HG03457 (cell line): ENCODE data around the gene NPAS3.

ENCODE experiments used
- ATAC-seq: cut with Tn5 transposase; IDR thresholded peaks from one replicate; pipeline ENCODE4 v1.9.1; 2021; ENCODE audit warnings: moderate number of reproducible peaks; ENCODE audit not compliant: unreplicated experiment

The NPAS3 gene

GRCh38 chr14:33598582-33598981, 659.9 kb downstream of the NPAS3 start:
- no peak for ATAC-seq

GRCh38 chr14:33602396-33602795, 663.7 kb downstream of the NPAS3 start:
- no peak for ATAC-seq

GRCh38 chr14:33606591-33606990, 667.9 kb downstream of the NPAS3 start:
- no peak for ATAC-seq

GRCh38 chr14:33609582-33609981, 670.9 kb downstream of the NPAS3 start:
- ATAC-seq = no peak

GRCh38 chr14:33610121-33610520, 671.4 kb downstream of the NPAS3 start:
- ATAC-seq = no peak

- ATAC-seq = no peak
Measured at GRCh38 chr14:33611405-33612196, 672.9 kb downstream of the NPAS3 start.

GRCh38 chr14:33612197-33612505, 673.5 kb downstream of the NPAS3 start:
- ATAC-seq = no peak

GRCh38 chr14:33617154-33617553, 678.5 kb downstream of the NPAS3 start:
- ATAC-seq = no peak

GRCh38 chr14:33618361-33619105, 679.9 kb downstream of the NPAS3 start:
- no peak for ATAC-seq

- ATAC-seq = no peak
Measured at GRCh38 chr14:33622496-33622895, 683.8 kb downstream of the NPAS3 start.

GRCh38 chr14:33629792-33630191, 691.1 kb downstream of the NPAS3 start:
- no peak for ATAC-seq

GRCh38 chr14:33631021-33631420, 692.3 kb downstream of the NPAS3 start:
- ATAC-seq = no peak

- ATAC-seq = no peak
Measured at GRCh38 chr14:33631441-33631840, 692.8 kb downstream of the NPAS3 start.

- no peak for ATAC-seq
Measured at GRCh38 chr14:33634631-33635030, 696.0 kb downstream of the NPAS3 start.

- ATAC-seq = no peak
Measured at GRCh38 chr14:33636716-33637115, 698.0 kb downstream of the NPAS3 start.

- no peak for ATAC-seq
Measured at GRCh38 chr14:33642080-33642479, 703.4 kb downstream of the NPAS3 start.

GRCh38 chr14:33642691-33643244, 704.1 kb downstream of the NPAS3 start:
- no peak for ATAC-seq

- no peak for ATAC-seq
Measured at GRCh38 chr14:33643426-33644181, 704.9 kb downstream of the NPAS3 start.

GRCh38 chr14:33646692-33647260, 708.1 kb downstream of the NPAS3 start:
- ATAC-seq = no peak

- no peak for ATAC-seq
Measured at GRCh38 chr14:33647385-33647786, 708.7 kb downstream of the NPAS3 start.

- no peak for ATAC-seq
Measured at GRCh38 chr14:33650430-33650829, 711.8 kb downstream of the NPAS3 start.
